ENCODE measurements around the gene SMS. TPM values are rescaled to one million over a fixed set of nuclear protein-coding genes. Genes with fewer than 3 reads are reported as not detected.
A peak's percentile ranks its signal among the peaks of the same experiment; 100 is the strongest.

Gene SMS
- 10 to 100 TPM; 23.3 to 53.5 (median 50.2) TPM for total RNA-seq

DNA sequence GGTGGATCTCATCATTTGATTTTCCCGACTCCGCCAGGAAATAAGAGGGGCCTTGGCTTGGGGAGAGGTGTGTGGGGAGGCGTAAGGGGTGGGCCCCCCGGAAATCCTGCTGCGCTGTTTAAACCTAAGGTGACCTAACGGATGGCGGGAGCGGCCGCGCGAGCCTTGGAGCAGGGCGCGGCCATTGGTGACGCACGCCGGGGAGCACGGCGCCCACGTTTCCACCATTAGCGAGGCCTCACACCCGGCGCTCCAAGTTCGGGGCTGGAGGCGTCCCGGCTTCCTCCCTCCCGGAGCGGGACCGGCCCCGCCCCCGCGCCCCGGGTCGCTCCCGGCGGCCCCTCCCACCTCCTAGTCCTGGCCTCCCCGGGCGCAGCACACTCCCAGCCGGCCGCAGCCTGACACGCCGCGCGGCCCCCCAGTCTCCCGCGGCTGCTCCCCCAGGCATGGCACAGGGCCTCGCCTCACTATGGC is at the start of gene SMS:
Gene SMS, plus strand, starts transcription at position 354 of the 474 bp plus-strand sequence. Its CDS starts 116 bp downstream, at position 470.
- no peak for TF ChIP-seq CTCF (IDR thresholded peaks at IDR 0.05)
- TF ChIP-seq POLR2A (IDR thresholded peaks at IDR 0.05) = peak in 2 of 4 donors; percentile 47 to 77
- TF ChIP-seq EP300 (IDR thresholded peaks at IDR 0.05) = no peak
- peak; percentile 32 to 67 for TF ChIP-seq POLR2AphosphoS5 (IDR thresholded peaks at IDR 0.05)
- peak within 1 kb of the TSS; percentile 34 to 69 (median 66) for H3K4me3 ChIP-seq
- H3K27ac ChIP-seq = peak within 1 kb of the TSS; percentile 67 to 86 (median 74)
- H3K27me3 ChIP-seq = peaks cover 0 to 5% (median 0%) of the 10 kb centered on the region in 4 donors
- no peaks in the 10 kb centered on the region for H3K36me3 ChIP-seq
- DNase-seq (peak; percentile 74 to 93), ATAC-seq (ENCODE audit: low FRiP score in 2 of 2) (peak; percentile 82 to 97)
- 40% methylated on average over 16 of the region's 46 CpGs; no CpG with 5 or more reads in 1 of the 2 donors for WGBS, 2 donors
- H3K9me3 ChIP-seq = no peaks in the 10 kb centered on the region
- no peaks in the 10 kb centered on the region for H3K4me1 ChIP-seq

GRCh38 chrX:21905313-21905712 is 35.2 kb upstream of the SMS start:
- TF ChIP-seq CTCF (IDR thresholded peaks at IDR 0.05) (no peak), POLR2A (IDR thresholded peaks at IDR 0.05) (no peak), EP300 (IDR thresholded peaks at IDR 0.05) (no peak), POLR2AphosphoS5 (IDR thresholded peaks at IDR 0.05) (no peak)
- H3K36me3 ChIP-seq = no peaks in the 10 kb centered on the region
- H3K27ac ChIP-seq = no peak overlapping the region
- ATAC-seq (ENCODE audit: low FRiP score in 2 of 2) (no peak), DNase-seq (no peak)
- 71 to 94% methylated on average over 1 to 2 of the region's 2 CpGs for WGBS, 2 donors
- no peaks in the 10 kb centered on the region for H3K27me3 ChIP-seq
- no peaks in the 10 kb centered on the region for H3K4me1 ChIP-seq
- H3K9me3 ChIP-seq = no peaks in the 10 kb centered on the region
- H3K4me3 ChIP-seq = no peak overlapping the region

- WGBS, 2 donors = 86 to 98% methylated on average over 3 of the region's 3 CpGs
These were observed 34.6 kb upstream of the SMS start for GRCh38 chrX:21905953-21906352.

DNA sequence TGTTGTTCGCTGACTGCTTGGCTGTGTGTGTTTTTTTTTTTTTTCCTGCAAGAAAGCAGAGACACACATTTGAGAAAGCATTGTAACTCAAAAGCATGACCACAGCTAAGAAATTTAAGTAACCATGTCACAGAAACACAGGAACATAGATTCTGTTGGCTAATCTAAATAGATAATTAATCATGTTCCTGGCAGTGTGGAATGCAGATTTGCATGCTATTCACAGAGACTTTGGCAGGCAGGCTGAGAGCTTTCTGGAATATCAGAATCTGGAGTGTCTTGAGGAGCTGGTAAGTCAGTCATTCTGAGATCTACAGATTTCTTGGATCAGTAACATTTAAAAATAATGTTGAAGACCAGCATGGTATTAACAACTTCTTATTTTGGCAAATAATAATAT is 33.2 kb upstream of the SMS start:
- Histone ChIP-seq H3K4me1 (no peaks in the 10 kb centered on the region), H3K4me3 (no peak overlapping the region), H3K27me3 (no peaks in the 10 kb centered on the region), H3K36me3 (no peaks in the 10 kb centered on the region), H3K9me3 (no peaks in the 10 kb centered on the region), H3K27ac (no peak overlapping the region)
- TF ChIP-seq CTCF (IDR thresholded peaks at IDR 0.05) (no peak), POLR2AphosphoS5 (IDR thresholded peaks at IDR 0.05) (no peak), POLR2A (IDR thresholded peaks at IDR 0.05) (no peak), EP300 (IDR thresholded peaks at IDR 0.05) (no peak)
- no peak for ATAC-seq (ENCODE audit: low FRiP score in 2 of 2)
- WGBS, 2 donors = 54 to 57% methylated on average over 1 of the region's 1 CpG
- DNase-seq = no peak

More at GRCh38 chrX:21905953-21906352, 34.6 kb upstream of the SMS start:
- TF ChIP-seq CTCF (IDR thresholded peaks at IDR 0.05) = no peak
- TF ChIP-seq POLR2AphosphoS5 (IDR thresholded peaks at IDR 0.05) = no peak
- TF ChIP-seq POLR2A (IDR thresholded peaks at IDR 0.05) = no peak
- no peak for TF ChIP-seq EP300 (IDR thresholded peaks at IDR 0.05)
- H3K4me3 ChIP-seq = no peak overlapping the region
- no peaks in the 10 kb centered on the region for H3K36me3 ChIP-seq
- no peaks in the 10 kb centered on the region for H3K27me3 ChIP-seq
- H3K4me1 ChIP-seq = no peaks in the 10 kb centered on the region
- DNase-seq = no peak
- no peak overlapping the region for H3K27ac ChIP-seq
- ATAC-seq (ENCODE audit: low FRiP score in 2 of 2) = no peak
- no peaks in the 10 kb centered on the region for H3K9me3 ChIP-seq

DNA sequence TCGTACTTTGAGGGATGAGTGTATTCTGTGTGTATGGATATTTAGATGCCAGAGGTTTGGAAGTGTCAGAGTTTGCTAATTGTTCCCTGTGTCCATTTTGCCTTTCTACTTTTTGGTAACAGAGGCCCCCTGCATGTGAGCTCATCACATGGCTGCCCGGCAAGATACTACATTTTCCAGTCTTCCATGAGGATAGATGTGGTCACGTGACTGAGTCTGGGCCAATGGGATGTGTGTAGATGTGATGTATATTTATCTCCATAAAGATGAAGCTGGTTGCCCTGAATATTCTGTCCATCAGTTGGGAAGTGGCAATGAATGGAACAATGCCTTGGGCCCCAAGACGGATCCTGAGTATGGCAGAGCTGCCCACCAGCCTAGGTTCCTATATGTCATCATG is 29.0 kb upstream of the SMS start:
- Histone ChIP-seq H3K36me3 (no peaks in the 10 kb centered on the region), H3K9me3 (no peaks in the 10 kb centered on the region), H3K27me3 (no peaks in the 10 kb centered on the region), H3K4me3 (no peak overlapping the region), H3K27ac (no peak overlapping the region), H3K4me1 (no peaks in the 10 kb centered on the region)
- DNase-seq (no peak), ATAC-seq (ENCODE audit: low FRiP score in 2 of 2) (no peak)
- WGBS, 2 donors = 86 to 95% methylated on average over 4 of the region's 4 CpGs
- TF ChIP-seq POLR2A (IDR thresholded peaks at IDR 0.05) (no peak), EP300 (IDR thresholded peaks at IDR 0.05) (no peak), CTCF (IDR thresholded peaks at IDR 0.05) (no peak), POLR2AphosphoS5 (IDR thresholded peaks at IDR 0.05) (no peak)
